ENCODE results near the gene KRTAP1-3. TPM values are rescaled to one million over a fixed set of nuclear protein-coding genes. Genes with fewer than 3 reads are reported as not detected.

Gene KRTAP1-3
- total and polyA plus RNA-seq, 2 of the 4 experiments (the other 2 are of a cell fraction) = not detected

DNA sequence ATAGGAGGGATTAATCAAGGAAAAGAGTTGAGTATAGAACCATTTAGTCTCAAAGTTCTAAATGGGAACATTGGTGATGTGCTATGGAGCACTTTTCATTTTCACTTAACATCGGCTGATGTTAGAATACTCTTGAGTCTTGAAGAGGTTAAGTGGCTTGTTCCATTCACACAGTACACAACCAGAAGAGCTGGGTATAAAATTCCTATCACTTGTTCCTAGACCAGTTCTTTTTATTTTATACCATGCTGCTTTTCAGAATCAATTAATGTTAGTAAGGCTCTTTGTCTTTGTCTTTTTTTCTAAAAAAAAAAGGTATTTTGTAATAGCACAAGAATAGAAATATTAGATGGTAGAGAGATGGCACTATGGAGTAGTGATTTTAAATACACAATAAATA, 8.3 kb upstream of the KRTAP1-3 start:
- Histone ChIP-seq H3K27me3 (ENCODE audit: control insufficient read depth, insufficient read depth, low read length) (no peaks in the 10 kb centered on the region), H3K4ac (ENCODE audit: low read depth, low read length) (no peak overlapping the region), H2AK9ac (replicated peaks; ENCODE audit: low read depth, low read length, poor library complexity) (no peak overlapping the region), H3K4me3 (ENCODE audit: insufficient read depth, low read depth, low read length) (no peak overlapping the region), H3K79me1 (ENCODE audit: low read depth in 1 of 2, low read length in 2 of 2) (no peaks in the 10 kb centered on the region), H3K14ac (replicated peaks; ENCODE audit: low read depth, low read length) (no peak overlapping the region), H4K5ac (ENCODE audit: low read depth, low read length) (no peak overlapping the region), H4K8ac (ENCODE audit: low read depth in 2 of 2, low read length in 2 of 2) (no peak overlapping the region), H3K9me1 (ENCODE audit: insufficient read depth, low read length) (peaks cover 7% of the 10 kb centered on the region; the same call in 1 of the 2 replicates), H3K18ac (ENCODE audit: low read depth, low read length) (no peak overlapping the region), H2BK15ac (ENCODE audit: low read depth, low read length) (no peak overlapping the region), H2BK20ac (ENCODE audit: low read depth, low read length) (no peak overlapping the region), H2AFZ (replicated peaks; ENCODE audit: low read length, poor library complexity) (no peak overlapping the region), H2AK5ac (ENCODE audit: low read depth, low read length) (no peak overlapping the region), H3K27ac (ENCODE audit: insufficient read depth, low read length) (no peak overlapping the region), H4K20me1 (ENCODE audit: insufficient read depth, low read length) (no peaks in the 10 kb centered on the region), H2BK120ac (ENCODE audit: low read depth, low read length) (no peak overlapping the region), H3K4me1 (ENCODE audit: control insufficient read depth, insufficient read depth, low read length) (peaks cover 2% of the 10 kb centered on the region; the same call in 1 of the 2 replicates), H3K9ac (ENCODE audit: low read depth, low read length) (no peak overlapping the region), H3K9me3 (ENCODE audit: control insufficient read depth, insufficient read depth, low read length) (no peaks in the 10 kb centered on the region), H2BK5ac (ENCODE audit: low read depth, low read length, poor library complexity, severe bottlenecking) (no peak overlapping the region), H3K56ac (ENCODE audit: extremely low read depth, insufficient read depth, low read length) (no peak overlapping the region), H4K91ac (ENCODE audit: insufficient read depth, low read depth, low read length) (no peak overlapping the region), H3K36me3 (ENCODE audit: control insufficient read depth, insufficient read depth, low read length) (no peaks in the 10 kb centered on the region), H3K23ac (ENCODE audit: low read depth, low read length) (no peak overlapping the region), H3K4me2 (ENCODE audit: low read depth, low read length) (no peak overlapping the region)
- no peak for DNase-seq
- dilution Hi-C loops (cut with HindIII; ENCODE audit: low sequenced_read_pairs, unreplicated experiment) = no loop called here
- no peak for TF ChIP-seq BHLHE40 (IDR thresholded peaks at IDR 0.05; ENCODE audit: low read depth, low read length)
- no TSS peak for BruUV-seq (replicated peaks)
- ATAC-seq (ENCODE audit: low read depth) = no peak
- ChIA-PET CTCF (no interaction called here), POLR2A (ENCODE audit: unreplicated experiment) (no interaction called here)
- in situ Hi-C loops (cut with MboI; ENCODE audit: low sequenced_read_pairs) = no loop called here
- no CpG with 5 or more reads among the region's 1 CpG for WGBS, 2 experiments (ENCODE audit: extremely low coverage in 2 of 2, insufficient read length in 1 of 2)
- intact Hi-C loops (cut with micrococcal nuclease) = no loop called here

Measured in IMR-90 (cell line).